ENCODE data around the gene PROB1.
"Not testable (repeated sequence)": the region's sequence is repeated elsewhere in the genome, so short reads cannot be mapped to it uniquely, and the experiment has no call there.

PROB1 gene

GRCh38 chr5:139394654-139395566, at the start of gene PROB1:
TSS of gene PROB1 (minus strand) at chr5:139395104. CDS start at chr5:139395081, 23 bp downstream.
- peaks cover 5% of the 10 kb centered on the region for H3K4me1 ChIP-seq (ENCODE audit: insufficient read depth, low read length)
- no peaks in the 10 kb centered on the region for H3K9me3 ChIP-seq (ENCODE audit: low read length)
- H3K4me3 ChIP-seq (ENCODE audit: low read depth in 1 of 2, low read length in 2 of 2) = peak within 1 kb of the TSS; percentile 45 to 54
- H3K36me3 ChIP-seq (ENCODE audit: insufficient read depth, low read length) = no peaks in the 10 kb centered on the region
- no peak within 1 kb of the TSS for H3K27ac ChIP-seq (ENCODE audit: low read depth, low read length)
- no peak within 1 kb of the TSS for H3K9ac ChIP-seq (ENCODE audit: low read length)
- H3K27me3 ChIP-seq (ENCODE audit: control insufficient read depth in 1 of 2, insufficient read depth in 2 of 2, low read length in 2 of 2) = peaks cover 24 to 51% of the 10 kb centered on the region in 2 donors

GRCh38 chr5:139443831-139444453, 49.0 kb upstream of the PROB1 start:
- Histone ChIP-seq H3K9me3 (ENCODE audit: low read length) (no peaks in the 10 kb centered on the region), H3K9ac (ENCODE audit: low read length) (no peak overlapping the region), H3K4me3 (ENCODE audit: low read depth in 1 of 2, low read length in 2 of 2) (no peak overlapping the region), H3K27ac (ENCODE audit: low read depth, low read length) (no peak overlapping the region), H3K27me3 (ENCODE audit: control insufficient read depth in 1 of 2, insufficient read depth in 2 of 2, low read length in 2 of 2) (no peaks in the 10 kb centered on the region), H3K4me1 (ENCODE audit: insufficient read depth, low read length) (peaks cover 7% of the 10 kb centered on the region), H3K36me3 (ENCODE audit: insufficient read depth, low read length) (no peaks in the 10 kb centered on the region)

GRCh38 chr5:139440416-139440815, 45.5 kb upstream of the PROB1 start:
- H3K27me3 ChIP-seq (ENCODE audit: control insufficient read depth in 1 of 2, insufficient read depth in 2 of 2, low read length in 2 of 2); H3K4me3 ChIP-seq (ENCODE audit: low read depth in 1 of 2, low read length in 2 of 2); H3K27ac ChIP-seq (ENCODE audit: low read depth, low read length); H3K36me3 ChIP-seq (ENCODE audit: insufficient read depth, low read length); H3K9ac ChIP-seq (ENCODE audit: low read length); H3K9me3 ChIP-seq (ENCODE audit: low read length): not testable (repeated sequence)
- peaks cover 13% of the 10 kb centered on the region for H3K4me1 ChIP-seq (ENCODE audit: insufficient read depth, low read length)

- H3K36me3 ChIP-seq (ENCODE audit: insufficient read depth, low read length) = no peaks in the 10 kb centered on the region
These were observed 44.4 kb upstream of the PROB1 start, which contains the start of gene DNAJC18 for GRCh38 chr5:139439013-139439903. TSS of gene DNAJC18 (minus strand) at chr5:139439525. CDS start at chr5:139439445, 80 bp downstream.

GRCh38 chr5:139438707-139439012, 43.8 kb upstream of the PROB1 start:
- H3K27me3 ChIP-seq (ENCODE audit: control insufficient read depth in 1 of 2, insufficient read depth in 2 of 2, low read length in 2 of 2) = no peaks in the 10 kb centered on the region
- peak overlapping the region; percentile 73 to 80 for H3K4me3 ChIP-seq (ENCODE audit: low read depth in 1 of 2, low read length in 2 of 2)
- H3K4me1 ChIP-seq (ENCODE audit: insufficient read depth, low read length) = peaks cover 13% of the 10 kb centered on the region
- no peaks in the 10 kb centered on the region for H3K36me3 ChIP-seq (ENCODE audit: insufficient read depth, low read length)
- H3K27ac ChIP-seq (ENCODE audit: low read depth, low read length) = peak overlapping the region; percentile 91
- H3K9me3 ChIP-seq (ENCODE audit: low read length) = no peaks in the 10 kb centered on the region
- peak overlapping the region; percentile 58 for H3K9ac ChIP-seq (ENCODE audit: low read length)

More at GRCh38 chr5:139439013-139439903, 44.4 kb upstream of the PROB1 start, which contains the start of gene DNAJC18:
- H3K27ac ChIP-seq (ENCODE audit: low read depth, low read length) = peak within 1 kb of the TSS; percentile 91
- no peaks in the 10 kb centered on the region for H3K27me3 ChIP-seq (ENCODE audit: control insufficient read depth in 1 of 2, insufficient read depth in 2 of 2, low read length in 2 of 2)
- peak within 1 kb of the TSS; percentile 58 for H3K9ac ChIP-seq (ENCODE audit: low read length)
- no peaks in the 10 kb centered on the region for H3K9me3 ChIP-seq (ENCODE audit: low read length)
- H3K4me1 ChIP-seq (ENCODE audit: insufficient read depth, low read length) = peaks cover 13% of the 10 kb centered on the region
- H3K4me3 ChIP-seq (ENCODE audit: low read depth in 1 of 2, low read length in 2 of 2) = peak within 1 kb of the TSS; percentile 73 to 80

GRCh38 chr5:139435676-139436075, 40.8 kb upstream of the PROB1 start:
- Histone ChIP-seq H3K27me3 (ENCODE audit: control insufficient read depth in 1 of 2, insufficient read depth in 2 of 2, low read length in 2 of 2) (no peaks in the 10 kb centered on the region), H3K9ac (ENCODE audit: low read length) (no peak overlapping the region), H3K4me1 (ENCODE audit: insufficient read depth, low read length) (peaks cover 13% of the 10 kb centered on the region), H3K4me3 (ENCODE audit: low read depth in 1 of 2, low read length in 2 of 2) (no peak overlapping the region), H3K27ac (ENCODE audit: low read depth, low read length) (no peak overlapping the region), H3K36me3 (ENCODE audit: insufficient read depth, low read length) (no peaks in the 10 kb centered on the region), H3K9me3 (ENCODE audit: low read length) (no peaks in the 10 kb centered on the region)

- H3K27me3 ChIP-seq (ENCODE audit: control insufficient read depth in 1 of 2, insufficient read depth in 2 of 2, low read length in 2 of 2) = no peaks in the 10 kb centered on the region
- H3K4me1 ChIP-seq (ENCODE audit: insufficient read depth, low read length) = no peaks in the 10 kb centered on the region
- H3K4me3 ChIP-seq (ENCODE audit: low read depth in 1 of 2, low read length in 2 of 2) = no peak overlapping the region
- H3K36me3 ChIP-seq (ENCODE audit: insufficient read depth, low read length) = peaks cover 5% of the 10 kb centered on the region
- H3K9me3 ChIP-seq (ENCODE audit: low read length) = no peaks in the 10 kb centered on the region
- no peak overlapping the region for H3K27ac ChIP-seq (ENCODE audit: low read depth, low read length)
- H3K9ac ChIP-seq (ENCODE audit: low read length) = no peak overlapping the region
These were observed 36.8 kb upstream of the PROB1 start for GRCh38 chr5:139431706-139432105.

- no peaks in the 10 kb centered on the region for H3K4me1 ChIP-seq (ENCODE audit: insufficient read depth, low read length)
- H3K27ac ChIP-seq (ENCODE audit: low read depth, low read length) = no peak overlapping the region
- H3K27me3 ChIP-seq (ENCODE audit: control insufficient read depth in 1 of 2, insufficient read depth in 2 of 2, low read length in 2 of 2) = no peaks in the 10 kb centered on the region
- no peak overlapping the region for H3K9ac ChIP-seq (ENCODE audit: low read length)
- H3K9me3 ChIP-seq (ENCODE audit: low read length) = no peaks in the 10 kb centered on the region
- peaks cover 9% of the 10 kb centered on the region for H3K36me3 ChIP-seq (ENCODE audit: insufficient read depth, low read length)
- no peak overlapping the region for H3K4me3 ChIP-seq (ENCODE audit: low read depth in 1 of 2, low read length in 2 of 2)
These were observed 35.1 kb upstream of the PROB1 start for GRCh38 chr5:139430015-139430414.

GRCh38 chr5:139426203-139426885, 31.4 kb upstream of the PROB1 start:
- no peaks in the 10 kb centered on the region for H3K27me3 ChIP-seq (ENCODE audit: control insufficient read depth in 1 of 2, insufficient read depth in 2 of 2, low read length in 2 of 2)
- no peak overlapping the region for H3K27ac ChIP-seq (ENCODE audit: low read depth, low read length)
- H3K4me1 ChIP-seq (ENCODE audit: insufficient read depth, low read length) = no peaks in the 10 kb centered on the region
- H3K4me3 ChIP-seq (ENCODE audit: low read depth in 1 of 2, low read length in 2 of 2) = no peak overlapping the region
- H3K9ac ChIP-seq (ENCODE audit: low read length) = no peak overlapping the region
- no peaks in the 10 kb centered on the region for H3K9me3 ChIP-seq (ENCODE audit: low read length)
- H3K36me3 ChIP-seq (ENCODE audit: insufficient read depth, low read length) = peaks cover 9% of the 10 kb centered on the region

GRCh38 chr5:139425497-139425896, 30.6 kb upstream of the PROB1 start:
- Histone ChIP-seq H3K9me3 (ENCODE audit: low read length) (no peaks in the 10 kb centered on the region), H3K4me3 (ENCODE audit: low read depth in 1 of 2, low read length in 2 of 2) (no peak overlapping the region), H3K27me3 (ENCODE audit: control insufficient read depth in 1 of 2, insufficient read depth in 2 of 2, low read length in 2 of 2) (no peaks in the 10 kb centered on the region), H3K27ac (ENCODE audit: low read depth, low read length) (no peak overlapping the region), H3K36me3 (ENCODE audit: insufficient read depth, low read length) (peaks cover 11% of the 10 kb centered on the region), H3K9ac (ENCODE audit: low read length) (no peak overlapping the region), H3K4me1 (ENCODE audit: insufficient read depth, low read length) (no peaks in the 10 kb centered on the region)
